Thoracic aorta (tissue), 2 donors: ENCODE data around the gene SRCAP. TPM values are rescaled to one million over a fixed set of nuclear protein-coding genes. Genes with fewer than 3 reads are reported as not detected.

Experiments
- ATAC-seq: fragments of 150-250 bp; one replicate; pipeline ENCODE4 v1.8.0; 2017; ENCODE audit warnings: low read depth; ENCODE audit not compliant: insufficient number of reproducible peaks, low FRiP score
- DNase-seq: peaks from one replicate; pipeline ENCODE4 v3.0.0-alpha.2; 2020; ENCODE audit warnings: low spot score
- H3K27ac ChIP-seq, 2 donors: fragments of 200-600 bp; sonication (generic); 1 replicate in 1 of 2; 2 replicates in 1 of 2; pipeline ENCODE4 v1.5.1; 2016; ENCODE audit warnings: mild to moderate bottlenecking in 2 of 2, moderate library complexity in 2 of 2
- H3K27me3 ChIP-seq: fragments of 200-600 bp; sonication (generic); replicated peaks from 2 replicates; pipeline ENCODE4 v1.6.0; 2016; ENCODE audit warnings: mild to moderate bottlenecking; ENCODE audit not compliant: insufficient read depth
- H3K36me3 ChIP-seq: fragments of 200-600 bp; sonication (generic); one replicate; pipeline ENCODE4 v1.5.1; 2016
- H3K4me1 ChIP-seq, 2 donors: fragments of 200-600 bp; sonication (generic); 1 replicate in 1 of 2; 2 replicates in 1 of 2; pipeline versions ENCODE4 v1.5.1 to v1.6.0; 2016; ENCODE audit warnings: low read depth in 2 of 2, mild to moderate bottlenecking in 1 of 2; ENCODE audit not compliant: control insufficient read depth in 1 of 2
- H3K4me3 ChIP-seq: fragments of 200-600 bp; sonication (generic); 2 replicates; pipeline ENCODE4 v1.5.1; 2016; ENCODE audit warnings: mild to moderate bottlenecking
- H3K9me3 ChIP-seq: fragments of 200-600 bp; sonication (generic); 2 replicates; pipeline ENCODE4 v1.5.1; 2016
- total RNA-seq, 2 donors: library from RNA; depleted of rRNA; stranded (reverse); fragments of >200 nt; gene quantifications; one replicate each; pipeline versions ENCODE4 v1.1.0 to v1.2.3, GENCODE V29; 2016
- TF ChIP-seq, protein P1 (sequence below): fragments of 200-600 bp; sonication (generic); IDR thresholded peaks from one replicate; pipeline ENCODE4 v1.5.1; 2019; ENCODE audit warnings: antibody characterized with exemption

Gene SRCAP
- total RNA-seq = 10 to 100 TPM; 39.9 to 86.1 TPM

DNA sequence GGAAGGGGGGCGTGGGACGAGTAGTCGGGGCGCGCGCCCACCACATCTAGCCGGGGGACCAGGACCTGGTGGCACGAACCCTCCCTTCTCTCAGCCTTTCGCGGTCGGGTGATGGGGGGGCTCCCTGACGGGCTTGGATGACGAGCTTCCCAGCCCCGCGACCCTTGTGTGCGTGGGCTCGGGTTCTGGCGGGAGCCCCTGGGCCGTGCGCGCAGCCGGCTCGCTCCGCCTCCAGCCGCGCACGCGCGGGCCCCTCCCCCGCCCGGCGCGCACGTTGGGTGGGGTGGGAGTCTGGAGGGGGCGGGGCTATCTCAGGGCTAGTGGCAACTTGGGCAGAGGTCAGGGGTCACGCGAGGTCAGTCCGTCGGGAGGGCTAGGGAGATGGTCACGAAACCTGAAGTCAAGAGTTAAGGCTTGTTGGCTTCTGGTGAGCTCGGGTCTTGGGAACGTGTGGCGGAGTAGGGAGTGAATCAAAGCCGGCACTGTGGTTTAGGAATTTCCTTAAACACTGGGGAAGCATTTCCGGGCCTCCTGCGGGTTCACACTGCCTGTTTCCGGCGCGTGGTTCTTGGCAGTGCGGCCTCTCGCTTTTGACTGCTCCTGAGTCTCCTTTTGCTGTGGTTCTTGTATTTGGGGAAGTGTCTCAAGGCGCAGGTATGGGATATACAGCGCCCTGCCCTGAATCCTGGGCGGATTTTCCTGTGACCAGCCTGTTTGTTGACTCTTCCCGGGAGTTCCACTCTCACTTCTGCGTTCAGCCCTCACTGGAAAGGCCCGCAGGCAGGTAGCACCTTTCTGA lies at the start of gene SRCAP:
TSS of gene SRCAP (plus strand) at position 356 of the 799 bp plus-strand sequence. CDS start 1,654 bp downstream, outside the sequence.
- ATAC-seq (peak; percentile 46), DNase-seq (peak; percentile 64)
- Histone ChIP-seq H3K27me3 (no peaks in the 10 kb centered on the region), H3K27ac (peak within 1 kb of the TSS; percentile 100), H3K36me3 (peaks cover 24% of the 10 kb centered on the region), H3K4me3 (peak within 1 kb of the TSS; percentile 99), H3K4me1 (peaks cover 10 to 25% of the 10 kb centered on the region in 2 donors), H3K9me3 (no peaks in the 10 kb centered on the region)
- TF ChIP-seq, protein P1, sequence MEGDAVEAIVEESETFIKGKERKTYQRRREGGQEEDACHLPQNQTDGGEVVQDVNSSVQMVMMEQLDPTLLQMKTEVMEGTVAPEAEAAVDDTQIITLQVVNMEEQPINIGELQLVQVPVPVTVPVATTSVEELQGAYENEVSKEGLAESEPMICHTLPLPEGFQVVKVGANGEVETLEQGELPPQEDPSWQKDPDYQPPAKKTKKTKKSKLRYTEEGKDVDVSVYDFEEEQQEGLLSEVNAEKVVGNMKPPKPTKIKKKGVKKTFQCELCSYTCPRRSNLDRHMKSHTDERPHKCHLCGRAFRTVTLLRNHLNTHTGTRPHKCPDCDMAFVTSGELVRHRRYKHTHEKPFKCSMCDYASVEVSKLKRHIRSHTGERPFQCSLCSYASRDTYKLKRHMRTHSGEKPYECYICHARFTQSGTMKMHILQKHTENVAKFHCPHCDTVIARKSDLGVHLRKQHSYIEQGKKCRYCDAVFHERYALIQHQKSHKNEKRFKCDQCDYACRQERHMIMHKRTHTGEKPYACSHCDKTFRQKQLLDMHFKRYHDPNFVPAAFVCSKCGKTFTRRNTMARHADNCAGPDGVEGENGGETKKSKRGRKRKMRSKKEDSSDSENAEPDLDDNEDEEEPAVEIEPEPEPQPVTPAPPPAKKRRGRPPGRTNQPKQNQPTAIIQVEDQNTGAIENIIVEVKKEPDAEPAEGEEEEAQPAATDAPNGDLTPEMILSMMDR = no peak

DNA sequence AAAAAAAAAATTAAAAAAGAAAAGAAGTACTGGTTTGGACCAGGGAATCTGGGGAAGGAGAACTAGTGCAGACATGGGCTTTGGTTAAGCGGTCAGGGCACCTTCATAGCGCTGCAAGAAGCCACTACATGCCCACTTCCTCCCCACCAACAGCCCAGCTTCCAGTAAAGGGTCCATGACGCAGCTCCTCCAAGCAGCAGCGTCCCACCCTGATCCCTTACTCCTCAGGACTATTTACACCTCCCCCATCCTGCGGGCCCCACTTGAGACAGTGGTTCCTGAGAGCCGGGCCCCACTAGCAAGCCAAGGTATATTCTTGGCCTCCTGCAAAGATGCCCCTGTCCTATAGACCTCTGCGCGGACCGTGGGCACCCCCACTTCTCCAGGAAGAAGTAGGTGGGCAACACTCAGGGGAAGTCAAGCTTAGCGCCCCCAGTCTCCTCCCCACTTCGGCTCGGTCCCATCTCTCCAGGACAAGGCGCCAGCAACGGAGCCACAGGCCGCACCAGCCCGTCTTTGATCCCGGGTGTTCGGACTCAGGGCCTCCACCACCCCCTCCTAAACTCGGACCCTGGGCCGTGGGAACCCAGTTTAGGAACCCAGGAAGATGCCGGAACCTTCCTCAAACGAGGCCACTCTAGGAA lies 49.1 kb upstream of the SRCAP start:
- Histone ChIP-seq H3K9me3 (no peaks in the 10 kb centered on the region), H3K27ac (peak overlapping the region; percentile 86 to 99), H3K27me3 (no peaks in the 10 kb centered on the region), H3K4me3 (peak overlapping the region; percentile 98), H3K36me3 (peaks cover 21% of the 10 kb centered on the region), H3K4me1 (peaks cover 4 to 29% of the 10 kb centered on the region in 2 donors)
- DNase-seq (no peak), ATAC-seq (no peak)
- TF ChIP-seq, protein P1 = no peak

DNA sequence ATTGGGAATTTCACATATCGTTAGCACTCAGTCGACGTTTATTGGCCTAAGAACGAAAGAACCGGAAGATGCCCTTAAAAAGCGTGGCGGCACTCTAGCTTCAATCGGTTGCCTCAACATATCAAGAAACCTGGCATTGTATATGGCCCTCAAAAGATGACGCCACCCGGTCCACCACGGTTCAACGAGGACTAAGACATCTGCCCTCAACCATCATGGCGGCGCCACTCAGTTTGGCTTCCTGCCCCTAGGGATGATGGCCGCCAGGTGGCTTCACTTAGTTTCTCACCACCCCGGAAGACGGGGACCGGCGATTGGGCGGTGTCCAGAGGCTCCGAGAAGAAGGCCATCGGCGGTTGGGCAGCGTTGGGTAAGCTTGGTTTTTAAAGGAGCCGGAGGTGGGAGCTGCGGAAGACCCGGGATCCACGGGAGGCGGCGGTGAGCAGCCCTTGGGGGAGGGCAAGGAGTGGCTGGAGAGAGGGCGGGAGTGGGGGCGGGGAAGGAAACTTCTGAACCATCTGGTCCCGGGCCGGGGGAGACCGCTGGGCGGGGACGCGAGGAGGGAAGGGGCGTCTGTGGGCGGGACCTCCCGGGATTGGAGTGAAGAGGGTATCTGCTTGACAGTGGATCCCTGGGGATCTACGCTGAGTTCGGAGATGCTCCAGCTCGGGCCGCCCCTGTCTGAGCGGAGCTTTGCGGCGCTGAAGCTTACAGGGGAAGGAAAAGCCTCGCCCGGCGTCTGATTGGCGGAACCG lies 48.4 kb upstream of the SRCAP start, which contains the start of gene PRR14:
TSS of gene PRR14 (plus strand) at position 592 of the 755 bp plus-strand sequence. CDS start 686 bp downstream, outside the sequence.
- peak; percentile 99 for DNase-seq
- ATAC-seq = peak; percentile 87
- TF ChIP-seq, protein P1 = peak; percentile 44
- peaks cover 28% of the 10 kb centered on the region for H3K36me3 ChIP-seq
- no peaks in the 10 kb centered on the region for H3K27me3 ChIP-seq
- peaks cover 4 to 29% of the 10 kb centered on the region in 2 donors for H3K4me1 ChIP-seq
- H3K27ac ChIP-seq = peak within 1 kb of the TSS; percentile 97 to 99
- peak within 1 kb of the TSS; percentile 98 for H3K4me3 ChIP-seq
- H3K9me3 ChIP-seq = no peaks in the 10 kb centered on the region

DNA sequence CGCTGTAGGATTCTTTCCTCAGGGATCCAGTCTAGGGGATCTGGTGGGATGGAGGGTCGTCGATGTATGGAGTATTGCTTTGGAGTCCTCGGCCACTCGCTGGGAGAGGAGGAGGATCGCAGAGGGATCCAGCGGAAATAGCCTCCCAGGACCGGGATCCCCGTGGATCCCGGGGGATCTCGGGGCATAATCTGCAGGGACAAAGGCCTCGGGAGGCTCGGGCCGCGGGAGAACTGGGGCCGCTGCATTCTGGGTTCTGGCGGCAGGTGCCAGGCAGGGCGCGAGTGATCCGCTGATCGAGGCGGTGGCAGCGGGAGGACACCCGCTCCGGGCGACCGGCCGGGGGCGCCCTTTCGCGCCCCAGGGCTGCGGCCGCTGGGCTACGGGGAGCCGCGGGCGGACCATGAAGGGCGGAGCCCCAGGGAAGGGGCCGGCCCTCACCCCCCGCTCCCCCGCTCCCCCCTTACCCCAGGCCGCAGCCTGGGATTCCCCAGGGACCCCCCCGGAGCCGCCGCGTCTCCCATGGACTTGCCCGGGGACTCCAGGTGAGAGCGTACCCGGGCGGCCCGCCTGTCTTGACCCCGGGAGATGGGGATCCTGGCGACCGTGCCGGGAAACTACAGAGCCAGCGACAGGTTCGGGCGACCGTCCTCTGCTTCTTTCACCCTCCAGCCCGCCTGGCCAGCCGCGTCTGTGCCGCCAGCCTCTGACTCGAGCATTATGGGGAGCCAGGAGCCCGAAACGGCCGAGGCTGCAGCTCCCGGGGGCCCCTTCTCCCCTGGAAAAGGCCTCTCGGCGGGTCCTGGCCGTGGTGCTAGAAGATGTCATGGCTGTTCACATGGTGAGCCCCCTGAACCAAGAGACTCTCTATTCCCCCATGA lies 47.6 kb upstream of the SRCAP start:
- Histone ChIP-seq H3K36me3 (peaks cover 35% of the 10 kb centered on the region), H3K4me3 (peak overlapping the region; percentile 98), H3K27ac (peak overlapping the region; percentile 97 to 99), H3K4me1 (peaks cover 4 to 29% of the 10 kb centered on the region in 2 donors), H3K9me3 (no peaks in the 10 kb centered on the region), H3K27me3 (no peaks in the 10 kb centered on the region)
- DNase-seq (no peak), ATAC-seq (peak; percentile 33)
- TF ChIP-seq, protein P1 = peak; percentile 61
